Adipocyte (in vitro differentiated cells): ENCODE results near the gene HNRNPA1.
"Not testable (repeated sequence)": the region's sequence is repeated elsewhere in the genome, so short reads cannot be mapped to it uniquely, and the experiment has no call there.

Source experiments
- DNase-seq: peaks from one replicate; pipeline ENCODE4 v3.0.0-alpha.2; 2015; ENCODE audit warnings: low read depth
- H3K27me3 ChIP-seq: replicated peaks from 2 replicates; pipeline ENCODE4 v1.7.0; 2013; ENCODE audit warnings: mild to moderate bottlenecking, low read length, moderate library complexity; ENCODE audit not compliant: control insufficient read depth, insufficient read depth
- H3K36me3 ChIP-seq: 2 replicates; pipeline ENCODE4 v1.7.0; 2013; ENCODE audit warnings: low read length, mild to moderate bottlenecking, moderate library complexity; ENCODE audit not compliant: control insufficient read depth, insufficient read depth, severe bottlenecking
- H3K4me1 ChIP-seq: 2 replicates; pipeline ENCODE4 v1.7.0; 2013; ENCODE audit warnings: mild to moderate bottlenecking, low read length, moderate library complexity; ENCODE audit not compliant: control insufficient read depth, insufficient read depth
- H3K4me3 ChIP-seq: 2 replicates; pipeline ENCODE4 v1.7.0; 2013; ENCODE audit warnings: mild to moderate bottlenecking, low read length, moderate library complexity
- H3K9ac ChIP-seq: 2 replicates; pipeline ENCODE4 v1.7.0; 2013; ENCODE audit warnings: mild to moderate bottlenecking, low read length, moderate library complexity
- H3K9me3 ChIP-seq: 2 replicates; pipeline ENCODE4 v1.7.0; 2013; ENCODE audit warnings: mild to moderate bottlenecking, low read length, moderate library complexity; ENCODE audit not compliant: control insufficient read depth

Gene HNRNPA1

DNA sequence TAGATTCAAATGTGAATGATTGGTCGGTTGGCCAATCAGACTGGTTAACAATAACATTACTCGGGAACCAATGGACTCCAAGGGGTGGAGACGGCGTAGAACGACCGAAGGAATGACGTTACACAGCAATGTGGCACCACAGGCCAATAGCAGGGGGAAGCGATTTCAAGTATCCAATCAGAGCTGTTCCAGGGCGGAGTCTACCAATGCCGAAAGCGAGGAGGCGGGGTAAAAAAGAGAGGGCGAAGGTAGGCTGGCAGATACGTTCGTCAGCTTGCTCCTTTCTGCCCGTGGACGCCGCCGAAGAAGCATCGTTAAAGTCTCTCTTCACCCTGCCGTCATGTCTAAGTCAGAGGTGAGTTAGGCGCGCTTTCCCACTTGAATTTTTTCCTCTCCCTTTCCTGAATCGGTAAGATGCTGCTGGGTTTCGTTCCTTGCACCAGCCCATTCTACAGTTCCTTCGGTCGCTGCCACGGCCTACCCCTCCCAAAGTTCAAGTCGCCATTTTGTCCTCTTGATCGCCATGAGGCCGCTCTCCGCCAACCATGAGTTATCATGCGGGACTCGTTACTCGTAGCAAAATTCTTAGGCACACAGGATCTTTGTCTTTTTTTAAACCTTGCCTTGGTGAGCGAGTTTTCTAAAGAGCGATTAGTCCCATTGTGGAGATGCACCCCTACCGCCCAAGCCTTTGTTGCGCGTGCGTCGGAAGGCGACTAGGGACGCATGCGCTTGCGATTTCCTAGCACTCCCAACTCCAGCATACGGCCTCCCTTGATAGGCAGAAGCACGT, at the start of gene HNRNPA1:
Gene HNRNPA1 (plus strand): TSS at position 259 of the 793 bp plus-strand sequence. CDS start 82 bp downstream, at position 341.
- peak within 1 kb of the TSS; percentile 100 for H3K9ac ChIP-seq
- peak; percentile 99 for DNase-seq
- H3K4me1 ChIP-seq: peaks cover 46% of the 10 kb centered on the region
- peaks cover 45% of the 10 kb centered on the region for H3K36me3 ChIP-seq
- no peaks in the 10 kb centered on the region for H3K9me3 ChIP-seq
- H3K4me3 ChIP-seq: peak within 1 kb of the TSS; percentile 96
- H3K27me3 ChIP-seq: no peaks in the 10 kb centered on the region

DNA sequence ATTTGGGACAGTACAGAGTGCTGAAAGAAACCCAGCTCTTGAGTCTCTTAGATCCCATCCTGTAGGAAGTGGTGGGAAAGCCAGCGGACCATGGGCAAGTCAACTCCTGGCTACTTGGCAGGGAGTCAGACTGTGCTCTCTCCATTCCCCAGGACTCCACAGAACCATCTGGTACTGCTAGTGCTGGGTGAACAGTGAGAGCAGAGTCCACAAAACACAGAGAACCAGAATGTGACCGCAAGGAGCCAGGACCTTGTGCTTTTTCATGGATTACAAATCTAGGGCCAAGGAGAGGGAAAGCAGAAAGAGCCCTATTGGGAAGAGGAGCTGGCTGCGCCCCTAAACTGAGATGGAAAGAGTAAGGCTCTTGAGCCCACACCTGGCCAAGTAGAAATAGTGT, 49.3 kb upstream of the HNRNPA1 start:
- H3K9me3 ChIP-seq, DNase-seq, H3K4me3 ChIP-seq, H3K9ac ChIP-seq, H3K36me3 ChIP-seq, H3K27me3 ChIP-seq: not testable (repeated sequence)
- H3K4me1 ChIP-seq: peaks cover 22% of the 10 kb centered on the region

GRCh38 chr12:54232790-54233189, 47.7 kb upstream of the HNRNPA1 start:
- H3K4me3 ChIP-seq: no peak overlapping the region
- peaks cover 22% of the 10 kb centered on the region for H3K4me1 ChIP-seq
- no peak for DNase-seq
- H3K36me3 ChIP-seq: no peaks in the 10 kb centered on the region
- no peak overlapping the region for H3K9ac ChIP-seq
- H3K9me3 ChIP-seq: no peaks in the 10 kb centered on the region
- H3K27me3 ChIP-seq: no peaks in the 10 kb centered on the region

DNA sequence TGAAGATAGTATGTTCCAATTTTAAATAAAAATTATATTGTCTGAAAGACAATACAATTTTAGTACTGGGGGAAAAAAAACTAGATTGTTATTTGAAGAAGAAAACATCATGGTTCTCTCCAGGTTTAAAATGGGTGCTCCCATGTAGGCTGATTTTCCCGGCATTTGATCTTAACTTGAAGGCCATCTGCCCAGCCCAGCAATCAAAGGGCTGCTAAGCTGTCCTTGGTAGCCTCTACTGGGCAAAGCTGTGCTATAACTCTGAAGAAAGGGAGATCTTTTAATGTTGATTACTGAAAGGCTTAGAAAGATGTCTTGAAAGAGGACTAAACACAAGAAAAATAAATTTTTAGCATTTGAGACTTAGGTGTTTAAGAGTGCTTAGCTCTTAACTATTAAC, 42.0 kb upstream of the HNRNPA1 start:
- Histone ChIP-seq H3K4me1 (peaks cover 5% of the 10 kb centered on the region), H3K36me3 (peaks cover 18% of the 10 kb centered on the region), H3K9ac (no peak overlapping the region), H3K27me3 (no peaks in the 10 kb centered on the region), H3K4me3 (no peak overlapping the region), H3K9me3 (no peaks in the 10 kb centered on the region)
- DNase-seq: no peak

GRCh38 chr12:54239620-54240019, 40.9 kb upstream of the HNRNPA1 start:
- DNase-seq: no peak
- H3K36me3 ChIP-seq: peaks cover 18% of the 10 kb centered on the region

DNA sequence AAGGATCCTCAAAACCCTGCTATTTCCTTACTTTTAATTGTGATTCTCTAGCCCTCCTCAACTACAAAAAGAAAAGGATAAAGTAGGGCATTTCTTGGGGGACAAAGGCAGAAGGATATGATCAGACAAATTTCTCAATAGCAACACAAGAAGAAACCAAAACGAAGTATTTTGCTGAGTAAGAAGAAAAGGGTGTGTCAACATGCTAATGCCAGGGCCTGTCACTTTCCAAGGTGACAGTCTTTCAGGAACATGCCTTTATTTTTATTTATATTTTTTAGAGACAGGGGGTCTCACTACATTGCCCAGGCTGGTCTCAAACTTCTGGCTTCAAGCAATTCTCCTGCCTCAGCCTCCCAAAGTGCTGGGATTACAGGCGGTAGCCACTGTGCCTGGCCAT, 40.4 kb upstream of the HNRNPA1 start:
- no peak overlapping the region for H3K4me3 ChIP-seq
- peaks cover 20% of the 10 kb centered on the region for H3K36me3 ChIP-seq
- H3K4me1 ChIP-seq: peaks cover 5% of the 10 kb centered on the region
- no peak for DNase-seq
- H3K27me3 ChIP-seq: no peaks in the 10 kb centered on the region
- no peaks in the 10 kb centered on the region for H3K9me3 ChIP-seq
- no peak overlapping the region for H3K9ac ChIP-seq

More at GRCh38 chr12:54239620-54240019, 40.9 kb upstream of the HNRNPA1 start:
- no peaks in the 10 kb centered on the region for H3K9me3 ChIP-seq
- peaks cover 5% of the 10 kb centered on the region for H3K4me1 ChIP-seq
- H3K27me3 ChIP-seq: no peaks in the 10 kb centered on the region
- H3K9ac ChIP-seq: no peak overlapping the region
- H3K4me3 ChIP-seq: no peak overlapping the region

DNA sequence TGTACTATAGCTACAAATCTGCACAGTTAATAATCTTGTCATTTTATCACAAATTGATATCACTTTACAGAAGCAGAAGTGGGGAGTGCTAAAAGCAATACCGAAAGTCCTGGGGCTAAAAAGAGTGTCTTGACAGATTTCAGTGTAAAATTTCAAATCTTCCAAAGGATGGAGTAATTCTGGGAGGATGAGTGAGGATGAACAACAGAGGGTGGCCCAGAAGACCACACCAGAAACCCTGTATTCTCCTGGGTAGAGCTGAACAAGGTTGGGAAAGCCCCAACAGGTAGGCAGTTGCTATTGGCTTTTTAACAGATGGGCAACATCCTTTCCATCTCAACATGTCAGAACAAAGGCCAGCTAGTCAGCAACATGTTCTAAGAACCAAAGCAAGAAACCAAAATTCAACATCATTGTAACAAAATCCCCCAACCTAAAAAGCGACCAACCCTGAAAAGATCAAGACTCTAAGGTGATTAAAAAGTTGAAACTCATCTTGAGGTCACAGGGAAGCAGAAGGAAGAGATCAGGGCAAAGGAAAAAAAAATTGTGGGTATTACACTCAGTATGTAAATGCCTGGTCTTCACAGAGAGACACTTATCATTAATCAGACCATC, 39.4 kb upstream of the HNRNPA1 start:
- no peak for DNase-seq
- no peak overlapping the region for H3K4me3 ChIP-seq
- peaks cover 25% of the 10 kb centered on the region for H3K36me3 ChIP-seq
- no peak overlapping the region for H3K9ac ChIP-seq
- peaks cover 5% of the 10 kb centered on the region for H3K4me1 ChIP-seq
- no peaks in the 10 kb centered on the region for H3K27me3 ChIP-seq
- no peaks in the 10 kb centered on the region for H3K9me3 ChIP-seq

GRCh38 chr12:54246011-54246641, 34.4 kb upstream of the HNRNPA1 start:
- peaks cover 23% of the 10 kb centered on the region for H3K36me3 ChIP-seq
- no peak for DNase-seq
- H3K9me3 ChIP-seq: no peaks in the 10 kb centered on the region
- H3K27me3 ChIP-seq: no peaks in the 10 kb centered on the region
- no peak overlapping the region for H3K4me3 ChIP-seq
- H3K9ac ChIP-seq: no peak overlapping the region
- no peaks in the 10 kb centered on the region for H3K4me1 ChIP-seq

DNA sequence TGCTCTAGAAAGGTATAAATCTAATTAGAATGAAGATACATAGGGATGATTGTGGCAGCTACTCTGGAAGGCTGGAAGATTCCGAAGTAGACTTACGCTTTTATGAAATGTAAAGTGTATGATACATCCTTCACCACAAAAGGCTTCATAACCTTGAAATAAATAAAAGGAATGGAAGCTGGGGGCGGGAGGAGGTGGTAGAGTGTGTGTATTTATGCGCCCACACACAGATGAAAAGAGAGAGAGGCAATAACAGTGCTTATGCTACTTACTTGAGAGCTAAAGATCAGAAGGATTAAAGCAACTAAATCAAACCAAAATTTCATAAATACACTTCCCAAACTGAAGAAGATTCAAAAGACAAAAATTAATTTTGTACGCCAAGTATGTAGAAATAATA, 31.0 kb upstream of the HNRNPA1 start:
- Histone ChIP-seq H3K4me3 (no peak overlapping the region), H3K9ac (no peak overlapping the region), H3K9me3 (no peaks in the 10 kb centered on the region), H3K27me3 (no peaks in the 10 kb centered on the region), H3K4me1 (no peaks in the 10 kb centered on the region), H3K36me3 (peaks cover 17% of the 10 kb centered on the region)
- DNase-seq: no peak

- DNase-seq: peak; percentile 84
- no peak overlapping the region for H3K4me3 ChIP-seq
- peaks cover 26% of the 10 kb centered on the region for H3K36me3 ChIP-seq
- H3K27me3 ChIP-seq: no peaks in the 10 kb centered on the region
- H3K9ac ChIP-seq: no peak overlapping the region
- H3K9me3 ChIP-seq: no peaks in the 10 kb centered on the region
- no peaks in the 10 kb centered on the region for H3K4me1 ChIP-seq
Observed at GRCh38 chr12:54251667-54252284, 28.8 kb upstream of the HNRNPA1 start.

DNA sequence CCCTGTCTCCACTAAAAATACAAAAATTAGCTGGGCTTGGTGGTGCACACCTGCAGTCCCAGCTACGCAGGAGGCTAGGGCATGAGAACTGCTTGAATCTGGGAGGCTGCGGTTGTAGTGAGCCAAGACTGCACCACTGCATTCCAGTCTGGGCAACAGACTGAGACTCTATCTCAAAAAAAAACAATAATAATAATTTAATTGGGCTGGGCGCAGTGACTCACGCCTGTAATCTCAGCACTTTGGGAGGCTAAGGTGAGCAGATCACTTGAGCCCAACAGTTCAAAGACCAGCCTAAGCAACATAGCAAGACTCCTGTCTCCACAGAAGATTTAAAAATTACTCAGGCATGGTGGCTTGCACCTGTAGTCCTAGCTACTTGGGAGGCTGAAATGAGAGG, 27.3 kb upstream of the HNRNPA1 start:
- Histone ChIP-seq H3K36me3 (peaks cover 33% of the 10 kb centered on the region), H3K9me3 (no peaks in the 10 kb centered on the region), H3K4me1 (peaks cover 3% of the 10 kb centered on the region), H3K4me3 (no peak overlapping the region), H3K27me3 (no peaks in the 10 kb centered on the region), H3K9ac (no peak overlapping the region)
- DNase-seq: no peak
